NOMO-1 treated with dmso at 0.1 percent for 144 hours (cell line): ENCODE results near the gene UBE2D2.
"Not testable (repeated sequence)": the region's sequence is repeated elsewhere in the genome, so short reads cannot be mapped to it uniquely, and the experiment has no call there.

ENCODE experiments used
- DNase-seq: peaks from one replicate; lab custom pipeline; 2025; ENCODE audit not compliant: unreplicated experiment; lab: John Stamatoyannopoulos, UW

Gene UBE2D2

DNA sequence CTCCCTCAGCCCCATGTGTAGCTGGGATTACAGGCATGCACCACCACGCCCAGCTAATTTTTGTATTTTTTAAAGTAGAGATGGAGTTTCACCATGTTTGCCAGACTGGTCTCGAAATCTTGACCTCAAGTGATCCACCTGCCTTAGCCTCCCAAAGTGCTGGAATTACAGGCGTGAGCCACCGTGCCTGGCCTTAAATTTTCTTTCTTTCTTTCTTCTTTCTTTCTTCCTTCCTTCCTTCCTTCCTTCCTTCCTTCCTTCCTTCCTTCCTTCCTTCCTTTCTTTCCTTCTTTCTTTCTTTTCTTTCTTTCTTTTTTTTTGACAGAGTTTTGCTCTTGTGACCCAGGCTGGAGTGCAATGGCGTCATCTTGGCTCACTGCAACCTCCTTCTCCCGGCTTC is 14.5 kb upstream of the UBE2D2 start:
- not testable (repeated sequence) for DNase-seq

DNA sequence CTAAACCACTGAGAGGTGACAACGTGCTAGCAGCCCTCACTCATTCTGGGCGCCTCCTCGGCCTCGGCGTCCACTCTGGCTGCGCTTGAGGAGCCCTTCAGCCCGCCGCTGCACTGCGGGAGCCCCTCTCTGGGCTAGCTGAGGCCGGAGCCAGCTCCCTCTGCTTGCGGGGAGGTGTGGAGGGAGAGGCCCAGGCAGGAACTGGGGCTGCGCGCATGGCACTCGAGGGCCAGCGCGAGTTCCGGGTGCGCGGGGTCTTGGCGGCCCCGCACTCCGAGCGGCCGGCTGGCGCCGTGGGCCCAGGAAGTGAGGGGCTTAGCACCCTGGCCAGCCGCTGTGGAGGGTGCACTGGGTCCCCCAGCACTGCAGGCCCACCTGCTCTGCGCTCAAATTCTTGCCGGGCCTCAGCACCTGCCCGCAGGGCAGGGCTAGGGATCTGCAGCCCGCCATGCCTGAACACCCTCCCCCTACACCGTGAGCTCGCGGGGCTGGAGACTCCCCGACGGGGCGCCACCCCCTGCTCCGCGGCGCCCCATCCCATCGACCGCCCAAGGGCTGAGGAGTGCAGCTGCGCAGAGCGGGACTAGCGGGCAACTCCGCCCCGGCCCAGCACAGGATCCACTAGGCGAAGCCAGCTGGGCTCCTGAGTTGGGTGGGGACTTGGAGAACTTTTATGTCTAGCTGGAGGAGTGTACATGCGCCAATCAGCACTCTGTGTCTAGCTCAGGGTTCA is 11.8 kb upstream of the UBE2D2 start:
- no peak for DNase-seq

DNA sequence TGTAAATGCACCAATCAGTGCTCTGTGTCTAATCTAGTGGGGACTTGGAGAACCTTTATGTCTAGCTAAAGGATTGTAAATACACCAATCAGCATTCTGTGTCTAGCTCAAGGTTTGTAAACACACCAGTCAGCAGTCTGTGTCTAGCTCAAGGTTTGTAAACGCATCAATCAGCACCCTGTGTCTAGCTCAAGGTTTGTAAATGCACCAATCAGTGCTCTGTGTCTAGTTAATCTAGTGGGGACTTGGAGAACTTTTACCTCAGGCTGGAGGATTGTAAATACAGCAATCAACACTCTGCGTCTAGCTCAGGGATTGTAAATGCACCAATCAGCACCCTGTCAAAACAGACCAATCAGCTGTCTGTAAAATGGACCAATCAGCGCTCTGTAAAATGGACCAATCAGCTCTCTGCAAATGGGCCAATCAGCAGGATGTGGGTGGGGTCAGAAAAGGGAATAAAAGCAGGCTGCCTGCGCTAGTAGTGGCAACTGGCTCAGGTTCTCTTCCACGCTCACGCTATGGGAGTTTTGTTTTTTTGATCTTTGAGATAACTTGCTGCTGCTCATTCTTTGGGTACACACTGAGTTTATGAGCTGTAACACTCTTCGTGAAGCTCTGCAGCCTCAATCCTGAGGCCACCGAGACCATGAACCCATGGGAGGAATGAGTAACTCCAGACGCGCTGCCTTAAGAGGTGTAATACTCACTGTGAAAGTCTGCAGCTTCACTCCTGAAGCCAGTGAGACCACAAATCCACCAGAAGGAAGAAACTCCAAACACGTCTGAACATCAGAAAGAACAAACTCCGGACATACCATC is 10.9 kb upstream of the UBE2D2 start:
- not testable (repeated sequence) for DNase-seq

DNA sequence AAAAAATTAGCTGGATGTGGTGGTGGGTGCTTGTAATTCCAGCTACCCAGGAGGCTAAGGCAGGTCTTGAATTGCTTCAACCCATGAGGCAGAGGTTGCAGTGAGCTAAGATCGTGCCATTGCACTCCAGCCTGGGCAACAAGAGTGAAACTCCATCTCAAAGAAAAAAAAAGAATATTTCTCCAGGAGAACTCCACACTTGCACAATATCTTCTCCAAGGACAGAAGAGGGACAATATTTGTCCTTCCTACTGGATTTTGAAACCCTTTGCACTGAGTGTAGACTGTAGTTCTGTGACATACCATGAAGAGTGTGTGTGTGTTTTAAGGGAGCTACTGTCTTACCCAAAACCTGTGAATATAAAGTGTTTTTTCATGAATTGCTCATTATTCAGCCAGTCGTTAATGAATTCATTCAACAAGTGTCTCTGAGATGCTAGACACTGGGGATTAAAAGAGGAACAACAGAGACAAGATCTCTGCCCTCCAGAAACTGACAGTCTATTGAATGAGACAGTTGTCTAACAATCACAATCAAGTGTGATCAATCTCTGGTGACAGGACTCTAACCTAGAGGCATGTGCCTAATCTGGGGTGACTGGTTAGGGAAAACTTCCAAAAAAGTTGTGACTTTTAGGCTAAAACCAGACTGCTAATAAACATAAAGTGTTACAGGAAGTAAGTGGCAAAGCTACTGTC is 9.8 kb upstream of the UBE2D2 start:
- DNase-seq, result no peak

DNA sequence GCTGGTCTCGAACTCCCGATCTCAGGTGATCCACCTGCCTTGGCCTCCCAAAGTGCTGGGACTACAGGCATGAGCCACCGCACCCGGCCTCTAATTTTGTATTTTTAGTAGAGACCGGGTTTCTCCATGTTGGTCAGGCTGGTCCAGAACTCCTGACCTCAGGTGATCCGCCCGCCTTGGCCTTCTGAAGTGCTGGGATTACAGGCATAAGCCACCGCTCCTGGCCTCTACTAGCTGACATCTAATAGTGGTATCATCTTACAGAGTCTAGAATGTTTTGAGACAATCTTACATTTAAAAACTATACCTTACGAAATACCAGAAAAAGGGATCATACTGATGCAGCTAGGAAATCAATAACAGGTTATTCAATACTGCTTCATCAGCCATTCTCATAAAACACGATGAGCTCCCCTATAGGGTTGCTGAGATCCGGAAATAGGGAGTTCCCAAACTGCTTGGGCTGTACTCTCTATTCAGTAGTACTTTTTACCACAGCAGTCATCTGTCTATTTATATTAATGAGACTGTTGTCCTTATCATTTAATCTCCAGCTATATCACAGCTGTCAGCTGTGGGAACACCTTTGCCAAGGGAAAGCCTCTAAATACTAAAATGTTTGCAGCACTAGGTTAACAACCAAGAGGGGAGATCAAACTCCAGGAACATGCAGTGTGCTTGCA is 8.1 kb upstream of the UBE2D2 start:
- DNase-seq, result no peak

DNA sequence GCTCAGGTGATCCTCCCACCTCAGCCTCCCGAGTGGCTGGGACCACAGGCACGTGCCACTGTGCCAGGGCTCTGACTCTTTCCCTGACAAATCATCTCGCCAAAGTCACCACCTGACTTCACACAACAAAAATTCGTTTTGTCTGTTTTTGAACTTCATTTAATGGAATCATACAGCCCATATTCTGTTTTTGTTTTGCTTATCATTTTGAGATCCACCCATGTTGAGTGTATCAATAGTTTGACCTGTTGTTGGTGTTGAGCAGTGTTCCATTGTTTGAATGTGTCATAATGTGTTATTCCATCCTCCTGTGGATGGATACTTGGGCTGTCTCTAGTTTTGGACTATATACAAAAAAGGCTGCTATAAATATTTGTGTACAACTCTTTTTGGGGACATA is 6.9 kb upstream of the UBE2D2 start:
- DNase-seq, result no peak

DNA sequence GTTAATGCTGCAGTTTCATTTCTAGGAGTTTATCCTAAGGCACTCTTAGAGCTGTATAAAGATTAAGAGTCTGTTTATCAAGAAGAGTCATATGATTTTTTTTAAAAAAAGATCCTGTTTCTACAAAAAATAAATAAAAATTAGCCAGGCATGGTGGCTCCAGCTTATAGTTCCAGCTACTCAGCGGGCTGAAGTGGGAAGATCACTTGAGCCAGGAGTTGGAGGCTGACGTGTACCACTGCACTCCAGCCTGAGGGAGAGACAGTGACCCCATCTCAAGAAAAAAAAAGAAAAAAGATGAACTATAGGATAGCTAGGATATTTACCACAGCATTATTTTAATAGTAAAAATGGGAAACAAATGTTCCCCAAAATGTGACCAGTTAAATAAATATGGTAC is 3.3 kb upstream of the UBE2D2 start:
- DNase-seq, result no peak

DNA sequence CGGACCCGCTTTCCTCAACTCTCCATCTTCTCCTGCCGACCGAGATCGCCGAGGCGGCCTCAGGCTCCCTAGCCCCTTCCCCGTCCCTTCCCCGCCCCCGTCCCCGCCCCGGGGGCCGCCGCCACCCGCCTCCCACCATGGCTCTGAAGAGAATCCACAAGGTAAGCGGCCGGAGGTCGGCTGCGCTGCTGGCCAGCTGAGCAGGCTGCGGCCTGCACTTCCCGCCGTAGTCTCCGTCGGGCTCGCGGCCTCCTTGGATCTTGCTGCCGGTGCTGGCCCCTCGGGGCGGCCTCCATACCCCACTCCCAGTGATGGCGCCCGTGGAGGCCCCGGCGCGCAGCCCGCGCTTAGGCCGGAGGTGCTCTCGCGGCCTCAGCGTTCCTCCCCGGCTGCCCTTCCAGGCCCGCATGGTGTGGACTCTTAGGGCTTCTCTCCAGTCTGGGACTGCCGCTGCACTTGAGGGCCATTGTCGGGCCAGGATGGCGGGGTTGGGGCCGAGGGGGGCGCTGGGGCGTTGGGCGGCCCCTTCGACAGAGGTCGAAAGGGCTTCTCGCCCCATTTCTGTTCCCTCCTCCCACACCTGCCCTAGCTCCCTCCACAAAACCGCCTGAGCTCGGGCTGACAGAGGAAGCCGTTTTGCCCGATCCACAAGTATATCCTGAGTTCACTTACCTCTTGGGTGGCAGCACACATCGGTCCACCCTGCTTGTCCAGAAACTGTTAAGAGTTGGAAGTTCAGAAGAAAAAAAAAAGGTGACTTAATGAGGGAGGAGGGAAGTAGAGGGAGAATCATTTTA is 714 bp downstream of the UBE2D2 start:
- peak; percentile 37 for DNase-seq

DNA sequence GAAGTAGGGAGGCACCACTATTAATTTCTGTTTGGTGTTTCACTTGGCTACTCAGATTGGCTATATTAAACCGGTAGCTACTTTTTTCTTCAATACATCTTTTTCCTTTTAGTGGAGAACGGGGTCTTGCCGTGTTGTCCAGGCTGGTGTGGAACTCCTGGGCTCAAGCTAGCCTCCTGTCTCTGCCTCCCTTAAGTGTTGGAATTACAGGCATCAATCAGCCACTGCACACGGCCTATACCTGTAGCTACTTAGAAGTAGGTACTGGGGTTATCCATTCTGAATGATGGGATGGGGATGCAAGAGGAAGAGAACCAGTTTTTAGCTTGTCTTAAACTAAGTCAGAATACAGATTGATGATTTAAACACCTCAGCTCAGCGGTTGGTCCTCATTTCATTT is 1.7 kb downstream of the UBE2D2 start:
- DNase-seq, result no peak

DNA sequence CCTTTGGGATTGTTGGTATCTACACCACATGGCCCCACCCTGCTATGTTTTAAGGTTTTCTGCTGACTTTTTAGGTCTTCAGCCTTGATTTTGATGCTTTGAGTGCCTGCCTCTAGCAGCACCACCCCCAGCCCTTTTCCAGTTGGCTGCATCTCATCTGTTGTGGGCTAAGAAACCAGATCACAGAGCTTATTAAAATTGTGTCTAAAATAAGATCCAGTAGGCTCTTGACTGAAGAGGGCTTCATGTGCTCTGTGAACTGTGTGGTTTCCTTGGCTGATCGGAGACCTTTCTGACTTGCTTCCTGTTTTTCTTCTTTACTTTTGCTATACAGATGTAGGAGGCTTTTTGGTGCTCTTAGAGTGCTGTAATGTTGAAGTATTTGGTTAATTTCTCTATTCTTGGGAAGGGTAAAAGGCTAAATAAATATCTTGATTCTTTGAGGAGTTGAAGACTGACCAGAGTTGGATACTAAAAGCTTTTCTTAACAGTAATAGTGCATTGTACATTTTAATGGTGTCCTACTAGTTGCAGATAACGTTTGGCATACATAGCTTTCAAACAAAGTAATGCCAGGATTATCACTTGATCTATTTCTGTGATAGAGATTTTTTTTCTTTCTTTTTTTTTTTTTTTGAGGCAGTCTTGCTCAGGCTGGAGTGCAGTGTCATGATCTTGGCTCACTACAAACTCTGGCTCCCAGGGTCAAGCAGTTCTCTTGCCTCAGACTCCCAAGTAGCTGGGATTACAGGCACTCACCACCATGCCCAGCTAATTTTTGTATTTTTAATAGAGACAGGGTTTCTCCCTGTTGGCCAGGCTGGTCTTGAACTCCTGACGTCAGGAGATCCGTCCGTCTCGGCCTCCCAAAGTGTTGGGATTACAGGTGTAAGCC is 4.5 kb downstream of the UBE2D2 start:
- DNase-seq, result peak; percentile 57

DNA sequence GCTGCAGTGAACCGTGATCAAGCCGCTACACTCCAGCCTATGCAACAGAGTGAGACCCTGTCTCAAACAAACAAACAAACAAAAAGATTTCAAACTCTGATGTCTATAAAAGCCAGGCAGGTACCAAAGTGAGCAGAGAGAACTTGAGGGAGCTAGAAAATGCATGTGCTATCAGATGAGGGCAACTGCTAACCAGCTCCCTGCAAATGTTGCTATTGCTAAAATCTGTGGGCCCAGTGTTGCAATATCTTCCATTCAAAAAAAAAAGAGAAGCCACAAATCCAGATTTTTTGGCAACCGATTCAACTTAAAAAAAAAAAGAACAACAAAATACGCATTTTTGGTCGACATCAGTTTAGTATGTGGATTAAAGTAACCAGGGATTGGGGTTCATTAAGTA is 5.5 kb downstream of the UBE2D2 start:
- DNase-seq, result peak; percentile 38

DNA sequence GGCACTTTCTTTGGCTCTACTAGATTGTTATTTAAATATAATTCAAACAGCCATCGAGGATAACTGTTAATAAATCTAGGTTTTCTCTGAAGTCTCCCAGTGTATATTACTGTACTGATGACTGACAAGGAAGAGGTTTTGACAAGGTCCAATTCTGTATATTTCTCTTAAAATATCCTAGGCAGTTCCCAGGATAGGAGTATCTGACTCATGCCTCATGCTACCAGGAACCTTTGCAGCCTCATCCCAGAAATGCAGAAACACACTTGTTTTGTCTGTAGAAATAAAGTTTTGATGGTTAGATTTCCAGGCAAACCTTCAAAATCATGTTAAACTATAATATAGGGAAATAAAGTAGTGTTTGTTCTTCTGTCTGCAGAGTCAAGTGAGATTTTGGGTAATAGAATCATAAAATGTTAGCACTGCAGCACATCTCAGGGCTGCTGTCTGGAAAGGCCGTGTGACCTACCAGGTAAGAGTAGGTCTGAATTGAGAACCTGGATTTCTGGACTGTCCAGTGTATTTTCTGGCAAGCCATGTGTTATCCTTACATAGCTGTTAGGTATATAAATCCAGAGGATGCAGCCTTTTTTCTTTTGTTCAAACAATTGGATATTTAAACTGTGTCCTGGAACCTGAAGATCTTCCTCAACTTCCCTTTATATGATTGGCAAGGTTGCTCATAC is 8.3 kb downstream of the UBE2D2 start:
- no peak for DNase-seq

DNA sequence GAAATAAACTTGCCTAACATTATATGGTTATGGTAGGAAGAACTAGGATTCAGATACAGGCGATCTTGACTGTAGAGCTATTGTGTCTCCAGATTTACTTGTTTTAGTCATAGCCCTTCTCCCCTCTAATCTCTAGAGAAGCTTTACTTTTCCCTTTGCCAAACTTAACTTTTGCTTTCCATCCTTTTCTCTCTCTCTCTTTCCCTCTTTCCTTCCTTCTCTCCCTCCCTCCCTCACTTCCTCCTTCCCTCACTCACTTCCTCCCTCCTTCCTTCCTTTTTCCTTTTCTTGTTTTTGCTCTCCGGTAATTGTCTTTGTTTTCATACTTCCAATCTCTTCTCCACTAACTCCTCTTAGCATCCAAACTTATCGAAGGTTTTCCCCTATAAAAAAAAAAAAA is 10.4 kb downstream of the UBE2D2 start:
- DNase-seq, result no peak

DNA sequence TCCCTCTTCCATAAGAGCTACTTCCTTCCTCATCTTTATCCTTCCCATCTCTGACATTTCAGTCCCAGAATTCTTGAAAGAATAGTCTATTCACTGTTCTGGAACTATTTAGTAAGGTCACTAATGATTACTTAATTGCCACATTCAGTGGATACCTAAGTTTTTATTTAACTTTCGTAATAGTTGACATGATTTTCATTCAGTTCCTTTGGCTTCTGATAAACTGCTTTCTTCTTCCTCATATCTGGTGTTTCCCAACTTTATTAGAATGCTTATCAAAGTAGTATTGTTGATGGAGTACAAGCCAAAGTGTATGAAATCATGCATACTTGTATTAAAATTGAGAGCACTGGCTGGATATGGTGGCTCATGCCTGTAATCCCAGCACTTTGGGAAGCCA is 10.8 kb downstream of the UBE2D2 start:
- no peak for DNase-seq

DNA sequence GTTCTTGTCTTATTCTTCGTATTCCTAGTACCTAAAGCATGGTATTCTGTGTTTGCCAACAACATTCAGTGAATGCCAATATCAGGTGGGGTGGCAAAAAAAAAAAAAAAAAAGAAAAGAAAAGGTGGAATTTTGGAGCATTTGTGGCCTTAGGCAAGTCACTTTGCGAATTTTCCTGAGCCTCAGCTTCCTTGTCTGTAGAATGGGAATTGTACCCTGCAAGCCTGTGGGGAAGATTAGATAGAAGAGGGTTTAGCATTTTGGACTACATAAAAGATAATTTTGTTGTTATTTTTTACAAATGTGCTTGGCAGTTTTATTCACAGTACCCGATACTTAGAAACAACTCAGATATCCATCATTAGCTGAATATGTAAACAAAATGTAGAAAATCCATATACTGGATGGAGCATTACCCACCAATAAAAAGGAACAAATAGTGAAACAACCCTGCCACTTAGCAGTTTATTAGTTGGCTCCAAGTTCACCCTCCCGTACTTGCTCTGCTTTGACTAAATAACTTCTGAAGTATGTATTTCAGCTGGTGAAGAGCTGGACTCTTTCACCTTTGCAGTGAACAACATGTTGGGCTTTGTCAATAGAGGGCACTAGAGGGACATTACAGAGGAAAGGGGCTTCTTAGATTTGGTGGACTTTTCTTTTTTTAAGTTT is 13.6 kb downstream of the UBE2D2 start:
- DNase-seq, result no peak

DNA sequence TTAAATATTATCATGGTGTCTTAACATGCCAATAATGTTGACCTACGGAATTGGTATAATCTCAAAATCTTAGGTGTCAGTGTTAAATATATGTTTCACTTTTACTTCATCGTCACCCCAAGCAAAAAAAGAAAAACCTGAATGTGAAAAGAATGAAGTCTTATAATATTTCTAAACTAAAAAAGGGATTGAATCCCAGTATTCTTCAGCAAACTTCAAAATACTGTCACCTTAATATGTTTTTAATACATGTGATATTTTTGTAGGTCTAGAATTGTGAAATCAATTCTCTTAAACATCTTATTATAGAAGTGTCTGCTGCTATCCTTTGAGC is 14.1 kb downstream of the UBE2D2 start:
- DNase-seq, result no peak

DNA sequence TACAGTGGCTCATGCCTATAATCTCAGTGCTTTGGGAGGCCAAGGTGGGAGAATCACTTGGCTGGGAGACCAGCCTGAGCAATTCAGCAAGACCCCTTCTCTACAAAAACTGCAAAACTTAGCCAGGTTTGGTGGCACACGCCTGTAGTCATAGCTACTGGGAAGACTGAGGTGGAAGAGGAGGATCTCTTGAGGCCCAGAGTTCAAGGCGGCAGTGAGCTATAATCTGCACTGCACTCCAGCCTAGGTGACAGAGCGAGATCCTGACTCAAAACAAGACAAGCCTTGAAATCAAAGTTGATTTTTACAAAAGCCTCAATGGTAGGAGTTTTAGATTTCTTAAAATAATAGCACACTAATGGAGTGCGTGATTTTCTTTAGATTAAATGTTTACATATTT is 14.6 kb downstream of the UBE2D2 start:
- no peak for DNase-seq

DNA sequence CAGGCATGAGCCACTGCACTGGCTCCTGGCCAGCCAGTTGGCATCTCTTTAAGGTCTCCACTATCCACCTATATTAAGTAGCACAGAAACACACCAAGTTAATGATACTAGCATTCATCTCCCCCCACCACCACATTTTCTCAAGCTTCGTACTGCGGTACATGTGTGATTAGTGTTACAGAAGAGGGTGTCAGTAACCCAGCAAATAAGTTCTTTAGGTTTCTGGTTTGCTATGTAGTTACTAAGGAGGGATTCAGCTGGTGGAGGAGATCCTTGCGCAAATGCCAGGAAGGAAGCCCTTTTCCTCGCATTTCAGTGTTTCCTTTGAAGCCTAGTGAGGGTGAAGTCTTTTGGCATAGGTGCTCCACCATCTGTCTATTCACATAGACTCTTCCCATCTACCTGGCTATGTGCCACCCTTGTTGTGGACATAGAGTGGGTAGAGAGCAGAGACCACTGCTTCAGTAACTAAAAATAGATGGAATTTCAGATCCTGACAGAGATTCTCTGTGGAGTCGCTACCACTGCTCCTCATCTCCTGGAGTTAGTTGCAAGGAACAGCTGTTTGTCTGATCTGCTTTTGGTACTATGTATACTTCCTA is 16.7 kb downstream of the UBE2D2 start:
- DNase-seq, result no peak
